ENCODE measurements around the gene KRTAP5-1. TPM values are rescaled to one million over a fixed set of nuclear protein-coding genes. Genes with fewer than 3 reads are reported as not detected.
A peak's percentile ranks its signal among the peaks of the same experiment; 100 is the strongest.

The KRTAP5-1 gene
- total RNA-seq, 2 donors from 2014 or later = not detected

DNA sequence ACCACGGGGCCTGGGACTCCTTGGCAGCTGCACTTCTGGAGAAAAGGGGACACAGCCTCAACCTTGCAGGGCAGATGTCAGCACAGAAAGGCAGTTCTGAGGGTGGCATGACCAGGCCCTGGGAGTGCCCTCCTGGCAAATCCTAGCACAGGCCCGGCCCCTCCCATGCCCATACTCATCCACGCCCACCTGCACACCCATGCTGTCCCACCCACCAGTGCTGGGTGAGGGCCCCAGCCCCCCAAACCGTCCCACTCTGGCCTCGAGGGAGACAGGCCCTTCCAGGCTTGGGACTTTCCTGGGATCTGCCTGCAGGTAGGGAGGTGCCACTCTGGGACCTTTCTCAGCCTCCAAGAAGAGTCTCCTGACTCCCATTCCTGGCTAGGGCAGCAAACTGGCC lies 23.1 kb downstream of the KRTAP5-1 start:
- Histone ChIP-seq H3K4me3 (no peak overlapping the region), H3K27me3 (replicated peaks; ENCODE audit: insufficient read depth) (no peaks in the 10 kb centered on the region), H3K9me3 (no peaks in the 10 kb centered on the region), H3K27ac (no peak overlapping the region), H3K4me1 (replicated peaks) (peaks cover 9% of the 10 kb centered on the region), H3K36me3 (no peaks in the 10 kb centered on the region)
- WGBS = 76% methylated on average over 5 of the region's 5 CpGs
- intact Hi-C loops (cut with DNase I) = no loop called here
- no peak for DNase-seq (ENCODE audit: low spot score)
- TF ChIP-seq POLR2A (IDR thresholded peaks at IDR 0.05) = no peak
- no peak for TF ChIP-seq POLR2AphosphoS5 (IDR thresholded peaks at IDR 0.05)
- TF ChIP-seq, protein P1, sequence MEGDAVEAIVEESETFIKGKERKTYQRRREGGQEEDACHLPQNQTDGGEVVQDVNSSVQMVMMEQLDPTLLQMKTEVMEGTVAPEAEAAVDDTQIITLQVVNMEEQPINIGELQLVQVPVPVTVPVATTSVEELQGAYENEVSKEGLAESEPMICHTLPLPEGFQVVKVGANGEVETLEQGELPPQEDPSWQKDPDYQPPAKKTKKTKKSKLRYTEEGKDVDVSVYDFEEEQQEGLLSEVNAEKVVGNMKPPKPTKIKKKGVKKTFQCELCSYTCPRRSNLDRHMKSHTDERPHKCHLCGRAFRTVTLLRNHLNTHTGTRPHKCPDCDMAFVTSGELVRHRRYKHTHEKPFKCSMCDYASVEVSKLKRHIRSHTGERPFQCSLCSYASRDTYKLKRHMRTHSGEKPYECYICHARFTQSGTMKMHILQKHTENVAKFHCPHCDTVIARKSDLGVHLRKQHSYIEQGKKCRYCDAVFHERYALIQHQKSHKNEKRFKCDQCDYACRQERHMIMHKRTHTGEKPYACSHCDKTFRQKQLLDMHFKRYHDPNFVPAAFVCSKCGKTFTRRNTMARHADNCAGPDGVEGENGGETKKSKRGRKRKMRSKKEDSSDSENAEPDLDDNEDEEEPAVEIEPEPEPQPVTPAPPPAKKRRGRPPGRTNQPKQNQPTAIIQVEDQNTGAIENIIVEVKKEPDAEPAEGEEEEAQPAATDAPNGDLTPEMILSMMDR (IDR thresholded peaks at IDR 0.05) = no peak

GRCh38 chr11:1561266-1561665 lies 23.8 kb downstream of the KRTAP5-1 start:
- intact Hi-C loops (cut with DNase I) = no loop called here
- no peak for DNase-seq (ENCODE audit: low spot score)
- no peaks in the 10 kb centered on the region for H3K27me3 ChIP-seq (replicated peaks; ENCODE audit: insufficient read depth)
- WGBS = 96% methylated on average over 17 of the region's 17 CpGs
- peaks cover 9% of the 10 kb centered on the region for H3K4me1 ChIP-seq (replicated peaks)
- TF ChIP-seq POLR2A (IDR thresholded peaks at IDR 0.05) (no peak), POLR2AphosphoS5 (IDR thresholded peaks at IDR 0.05) (no peak)
- TF ChIP-seq, protein P1 (IDR thresholded peaks at IDR 0.05) = no peak
- H3K27ac ChIP-seq = no peak overlapping the region
- H3K9me3 ChIP-seq = no peaks in the 10 kb centered on the region
- no peaks in the 10 kb centered on the region for H3K36me3 ChIP-seq
- no peak overlapping the region for H3K4me3 ChIP-seq

GRCh38 chr11:1560649-1561251 lies 24.3 kb downstream of the KRTAP5-1 start:
- Histone ChIP-seq H3K36me3 (no peaks in the 10 kb centered on the region), H3K9me3 (no peaks in the 10 kb centered on the region), H3K4me1 (replicated peaks) (peaks cover 9% of the 10 kb centered on the region), H3K27ac (no peak overlapping the region), H3K4me3 (no peak overlapping the region), H3K27me3 (replicated peaks; ENCODE audit: insufficient read depth) (no peaks in the 10 kb centered on the region)
- 81% methylated on average over 8 of the region's 8 CpGs for WGBS
- no peak for DNase-seq (ENCODE audit: low spot score)
- TF ChIP-seq, protein P1 (IDR thresholded peaks at IDR 0.05) = no peak
- TF ChIP-seq POLR2AphosphoS5 (IDR thresholded peaks at IDR 0.05) = no peak
- no peak for TF ChIP-seq POLR2A (IDR thresholded peaks at IDR 0.05)
- intact Hi-C loops (cut with DNase I) = no loop called here

DNA sequence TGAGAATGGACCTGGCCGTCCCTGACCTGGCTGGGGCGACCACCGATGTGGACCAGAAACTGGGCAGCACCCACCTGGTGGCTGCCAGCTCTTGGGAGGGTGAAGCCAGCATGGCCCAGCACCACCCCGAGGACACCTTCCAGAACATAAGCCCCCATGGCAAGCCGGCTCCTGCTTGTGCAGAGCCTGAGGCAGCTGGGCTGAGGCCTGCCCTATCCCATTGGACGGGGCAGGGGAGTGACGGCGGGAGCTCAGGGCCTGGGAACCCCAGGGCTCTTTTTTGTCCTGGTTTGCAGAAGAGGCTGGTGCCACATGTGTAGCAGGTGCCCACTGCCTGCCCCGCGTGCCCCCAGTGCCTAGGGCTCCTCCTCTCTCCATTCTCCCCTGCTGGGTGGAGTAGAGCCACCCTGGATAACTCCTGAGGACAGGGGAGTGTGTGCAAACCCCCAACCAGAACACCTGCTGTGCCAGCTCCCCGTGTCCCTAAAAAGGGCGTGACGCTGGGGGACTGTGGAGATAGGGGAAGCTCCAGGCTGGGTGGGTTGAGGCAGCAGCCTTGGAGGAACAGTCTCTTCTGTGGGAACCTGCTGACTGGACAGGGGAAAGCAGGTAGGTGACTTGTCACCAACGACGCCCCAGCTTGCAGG lies 25.0 kb downstream of the KRTAP5-1 start:
- WGBS = 84% methylated on average over 15 of the region's 15 CpGs
- Histone ChIP-seq H3K27ac (peak overlapping the region; percentile 56 to 66), H3K9me3 (no peaks in the 10 kb centered on the region), H3K4me1 (replicated peaks) (peaks cover 9% of the 10 kb centered on the region), H3K36me3 (no peaks in the 10 kb centered on the region), H3K27me3 (replicated peaks; ENCODE audit: insufficient read depth) (no peaks in the 10 kb centered on the region), H3K4me3 (no peak overlapping the region)
- no peak for TF ChIP-seq POLR2AphosphoS5 (IDR thresholded peaks at IDR 0.05)
- TF ChIP-seq, protein P1 (IDR thresholded peaks at IDR 0.05) = no peak
- TF ChIP-seq POLR2A (IDR thresholded peaks at IDR 0.05) = no peak
- no peak for DNase-seq (ENCODE audit: low spot score)
- intact Hi-C loops (cut with DNase I) = no loop called here

Measured in prostate gland (tissue), 2 donors.